GM23248 (cell line): Measurements from ENCODE around the gene CAMTA1.

Source experiments
- EZH2 ChIP-seq: fragments of 200-600 bp; sonication (generic); IDR thresholded peaks from 2 replicates; pipeline ENCODE4 v1.6.1; 2018; ENCODE audit warnings: antibody characterized with exemption, mild to moderate bottlenecking; ENCODE audit not compliant: insufficient read depth, poor library complexity, severe bottlenecking
- EZH2phosphoT487 ChIP-seq: fragments of 200-600 bp; sonication (generic); IDR thresholded peaks from 2 replicates; pipeline ENCODE4 v1.6.1; 2018; ENCODE audit warnings: antibody characterized with exemption, moderate library complexity, mild to moderate bottlenecking, low read depth; ENCODE audit not compliant: insufficient read depth

DNA sequence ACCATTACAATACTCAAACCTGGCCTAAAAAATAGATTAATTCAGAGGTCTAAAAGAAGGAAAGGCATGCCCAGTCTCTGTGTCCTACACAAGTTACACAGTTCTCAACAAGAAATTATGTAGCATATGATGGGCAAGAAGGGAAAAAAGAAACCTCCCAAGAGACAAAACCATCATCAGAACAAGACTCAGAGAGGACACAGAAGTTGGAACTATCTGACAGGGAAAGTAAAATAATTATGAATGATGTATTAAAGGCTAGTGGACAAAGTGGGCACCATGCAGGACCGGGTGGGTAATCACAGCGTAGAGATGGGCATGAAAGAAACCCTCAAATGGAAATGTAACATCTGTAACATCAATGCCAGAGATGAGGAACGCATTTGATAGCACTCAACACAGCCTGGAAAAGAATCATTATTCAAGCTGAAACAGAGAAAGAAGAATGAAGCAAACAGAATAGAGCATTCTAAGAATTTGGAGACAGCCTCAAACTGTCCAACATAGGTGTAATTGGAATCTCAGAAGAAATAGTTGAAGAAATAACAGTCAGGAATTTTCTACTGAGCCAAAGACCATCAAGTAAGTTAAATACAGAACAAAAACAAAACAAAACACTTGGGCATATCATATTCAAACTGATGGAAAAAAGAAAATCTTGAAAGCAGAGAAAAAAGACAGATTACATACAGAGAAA, 1028.6 kb downstream of the CAMTA1 start:
- TF ChIP-seq EZH2 (no peak), EZH2phosphoT487 (no peak)
